Activated T-cell treated with anti-CD3 and anti-CD28 coated beads, Interleukin-2, amount 50 U/mL, for 48 hours (primary cell): ENCODE results near the gene GMEB2.

Experiments used
- DNase-seq, 2 experiments: peaks; one replicate each; pipeline ENCODE4 v3.0.0-alpha.2; 2020

GMEB2 gene

GRCh38 chr20:63568986-63569949 lies 57.6 kb downstream of the GMEB2 start:
- DNase-seq, result no peak

GRCh38 chr20:63568170-63568981 lies 58.5 kb downstream of the GMEB2 start:
- DNase-seq, result no peak

DNA sequence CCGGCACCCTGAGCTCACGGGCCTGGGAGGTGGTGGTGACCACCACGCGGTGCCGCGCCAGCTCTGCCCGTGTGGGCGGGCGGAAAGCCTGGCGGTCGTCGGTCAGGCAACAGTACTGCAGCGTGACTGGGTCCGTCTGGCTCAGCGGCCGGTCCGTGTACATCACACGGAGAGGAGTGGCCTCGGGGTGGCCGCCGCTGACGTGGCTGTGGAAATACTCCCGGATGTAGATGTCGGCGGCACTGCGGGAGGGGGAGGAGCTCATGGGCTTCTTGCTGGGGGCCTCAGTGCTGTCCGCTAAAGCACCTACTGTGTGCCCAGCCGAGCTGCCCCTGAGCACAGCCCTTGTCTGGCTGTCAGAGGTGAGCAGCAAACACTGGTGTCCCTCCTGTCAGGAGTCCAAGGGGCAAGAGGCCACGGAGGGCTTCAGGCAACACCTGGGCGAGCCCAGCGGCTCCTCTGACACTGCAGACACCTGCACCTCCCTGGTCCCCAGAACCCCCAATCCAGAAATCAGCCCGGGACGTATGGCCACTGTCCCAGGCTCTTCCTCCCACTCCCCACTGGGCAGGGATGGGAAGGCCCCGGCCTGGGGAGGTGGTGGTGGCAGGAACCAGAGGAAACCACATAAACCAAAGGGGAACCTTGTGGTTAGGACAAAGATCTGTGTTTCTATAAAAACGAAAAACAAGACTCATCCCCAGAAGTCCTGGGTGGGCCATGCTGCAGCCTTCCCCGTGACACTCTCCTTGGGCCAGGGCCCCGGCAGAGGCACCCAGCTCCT lies 59.3 kb downstream of the GMEB2 start:
- DNase-seq, result peak; percentile 73 to 75

DNA sequence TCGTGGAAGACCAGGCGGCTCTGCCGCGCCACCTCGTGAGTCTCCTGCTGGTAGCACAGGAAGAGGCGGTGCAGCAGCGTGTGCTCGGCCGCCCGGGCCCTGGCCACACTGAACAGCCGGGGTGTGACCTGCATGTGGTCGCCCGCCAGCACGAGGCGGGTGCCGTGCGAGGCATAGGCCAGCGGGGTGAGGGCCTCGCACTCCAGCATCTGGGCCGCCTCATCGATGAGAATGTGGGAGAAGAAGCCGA lies 59.8 kb downstream of the GMEB2 start:
- DNase-seq, result no peak

DNA sequence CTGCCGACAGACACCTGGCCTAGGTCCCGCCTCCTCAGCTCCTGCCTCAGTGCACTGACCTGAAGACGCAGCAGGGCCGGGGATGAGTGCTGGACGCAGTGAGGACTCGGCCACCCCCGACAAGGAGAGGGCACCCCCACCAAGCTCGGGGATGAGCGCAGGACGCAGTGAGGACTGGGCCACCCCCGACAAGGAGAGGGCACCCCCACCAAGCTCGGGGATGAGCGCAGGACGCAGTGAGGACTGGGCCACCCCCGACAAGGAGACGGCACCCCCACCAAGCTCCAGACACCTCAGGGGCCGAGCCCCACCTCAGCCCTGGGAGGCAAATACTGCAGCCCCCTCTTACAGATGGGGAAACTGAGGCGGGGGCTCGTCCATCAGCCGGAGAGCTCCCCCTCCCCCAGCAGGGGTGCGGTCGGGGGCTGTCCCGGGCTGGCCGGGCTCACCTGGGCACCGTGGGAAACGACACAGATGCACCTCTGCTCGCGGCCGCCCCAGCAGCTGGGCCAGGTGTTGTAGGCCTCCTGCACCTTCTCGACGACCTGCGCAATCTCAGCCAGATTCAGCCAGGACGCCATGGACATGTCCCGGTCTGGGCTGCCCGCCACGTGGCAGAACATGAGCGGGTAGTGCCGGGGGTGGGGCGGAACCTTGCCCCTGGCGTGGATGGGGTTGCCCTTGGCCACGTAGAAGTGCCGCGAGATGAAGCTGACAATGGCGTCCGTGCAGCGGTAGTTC lies 60.3 kb downstream of the GMEB2 start:
- no peak for DNase-seq

DNA sequence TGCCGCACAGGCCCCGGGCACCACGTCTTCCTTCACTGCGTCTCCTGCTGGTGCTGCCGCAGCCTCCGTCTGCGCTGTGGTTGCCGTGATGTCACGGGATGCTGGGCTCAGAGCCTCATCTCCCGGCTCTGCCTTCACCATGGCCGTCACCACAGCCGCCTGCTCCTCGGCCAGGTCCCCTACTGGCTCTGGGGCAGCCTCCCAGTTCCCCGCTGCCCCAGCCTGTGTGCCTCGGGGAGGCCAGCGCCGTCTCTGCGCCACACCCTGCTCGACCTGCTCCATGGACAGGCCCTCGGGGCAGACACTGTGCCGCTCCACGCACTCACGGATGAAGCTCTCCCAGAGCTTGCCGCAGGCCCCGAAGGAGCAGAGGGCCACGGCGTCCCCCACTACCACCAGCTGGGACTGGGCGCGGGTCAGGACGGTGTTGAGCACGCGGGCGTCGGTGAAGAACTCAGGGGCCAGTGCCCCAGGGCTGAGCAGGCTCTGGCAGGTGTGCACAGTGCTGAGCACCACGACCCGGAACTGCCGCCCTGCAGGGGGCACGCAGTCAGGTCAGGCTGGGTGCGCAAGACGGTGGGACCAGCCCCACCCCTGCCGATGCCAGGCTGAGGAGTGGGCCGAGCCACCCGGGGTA lies 61.1 kb downstream of the GMEB2 start:
- no peak for DNase-seq

- DNase-seq, result no peak
These were observed 61.7 kb downstream of the GMEB2 start for GRCh38 chr20:63565021-63565698.

GRCh38 chr20:63564036-63564810 lies 62.7 kb downstream of the GMEB2 start:
- DNase-seq, result no peak

GRCh38 chr20:63563225-63563935 lies 63.5 kb downstream of the GMEB2 start:
- no peak for DNase-seq

- DNase-seq, result no peak
These were observed 64.3 kb downstream of the GMEB2 start for GRCh38 chr20:63562461-63563224.

GRCh38 chr20:63561624-63562396 lies 65.1 kb downstream of the GMEB2 start:
- no peak for DNase-seq

DNA sequence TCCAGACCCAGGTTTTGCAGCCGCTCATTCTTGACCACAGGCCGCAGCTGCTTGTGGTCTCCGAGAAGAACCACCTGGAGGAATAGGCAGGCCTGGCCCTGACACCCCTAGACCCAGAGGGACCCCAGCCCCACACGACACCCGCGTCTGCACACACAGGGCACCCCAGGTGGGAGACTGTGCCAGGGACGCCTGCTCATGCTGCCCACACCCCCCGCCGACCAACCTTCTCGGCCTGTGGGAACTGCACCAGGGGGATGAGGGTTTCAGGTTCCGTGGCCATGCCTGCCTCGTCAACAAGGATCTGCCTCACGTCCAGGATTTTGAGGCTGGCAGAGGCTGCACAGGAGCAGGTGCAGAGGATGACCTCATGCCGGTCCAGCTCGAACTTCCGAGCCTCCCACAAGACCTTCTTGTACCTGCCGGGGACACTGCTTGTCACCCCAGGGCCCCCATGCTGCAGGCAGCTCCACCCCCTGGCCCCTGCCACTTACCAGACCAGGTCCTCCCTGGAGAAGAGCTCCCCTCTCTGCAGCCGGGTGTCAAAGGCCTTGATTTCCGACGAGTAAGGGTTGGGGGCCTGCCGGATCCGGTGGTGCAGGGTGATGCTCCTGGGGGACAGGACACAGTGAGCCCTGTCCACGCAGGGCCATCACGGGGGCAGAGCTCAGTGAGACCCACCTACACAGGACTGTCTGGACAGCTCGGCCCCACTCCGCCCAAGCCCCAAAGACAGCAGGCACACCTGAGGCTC lies 65.9 kb downstream of the GMEB2 start:
- no peak for DNase-seq

DNA sequence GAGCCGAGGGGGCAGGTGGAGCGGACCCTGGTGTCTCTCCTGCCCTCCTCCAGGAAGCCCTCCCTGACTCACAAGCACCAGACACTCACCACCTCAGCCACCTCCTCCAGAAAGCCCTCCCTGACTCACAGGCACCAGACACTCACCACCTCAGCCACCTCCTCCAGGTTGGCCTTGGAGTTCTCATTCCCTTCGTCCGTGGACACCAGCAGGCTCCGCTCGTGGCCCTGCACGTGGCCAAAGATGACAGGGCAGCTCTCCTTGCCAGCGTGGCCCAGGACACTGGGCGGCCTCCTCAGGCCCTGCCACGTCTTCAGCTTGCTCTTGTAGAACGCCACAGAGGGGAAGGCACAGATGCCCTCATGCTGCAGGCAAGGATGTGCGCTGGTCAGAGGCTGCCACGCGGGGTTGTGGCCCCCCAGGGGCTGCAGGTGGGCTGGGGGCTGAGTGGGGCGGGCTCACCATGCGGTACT lies 66.5 kb downstream of the GMEB2 start:
- DNase-seq, result peak in 1 of 2 experiments; percentile 47

- peak; percentile 73 to 76 for DNase-seq
These were observed 67.2 kb downstream of the GMEB2 start for GRCh38 chr20:63559485-63560332.

GRCh38 chr20:63558804-63559484 lies 68.0 kb downstream of the GMEB2 start:
- no peak for DNase-seq

- no peak for DNase-seq
These were observed 69.4 kb downstream of the GMEB2 start for GRCh38 chr20:63557481-63557891.
